Mesothelial cell of epicardium (in vitro differentiated cells): ENCODE measurements around the gene BUD23. TPM values are rescaled to one million over a fixed set of nuclear protein-coding genes. Genes with fewer than 3 reads are reported as not detected.
"Not testable (repeated sequence)": the region's sequence is repeated elsewhere in the genome, so short reads cannot be mapped to it uniquely, and the experiment has no call there.

Experiments used
- DNase-seq, 2 experiments: peaks; one replicate each; pipeline ENCODE4 v3.0.0; 2021; ENCODE audit warnings: low spot score in 2 of 2; ENCODE audit not compliant: unreplicated experiment in 2 of 2
- H3K27ac Mint-ChIP-seq: 2 replicates; pipeline ENCODE4 v1.8.0; 2021; ENCODE audit warnings: mixed read lengths
- H3K27me3 Mint-ChIP-seq: 2 replicates; pipeline ENCODE4 v1.8.0; 2021; ENCODE audit warnings: low read depth, mixed read lengths
- H3K36me3 Mint-ChIP-seq: 2 replicates; pipeline ENCODE4 v1.8.0; 2021; ENCODE audit warnings: mixed read lengths
- H3K4me1 Mint-ChIP-seq: 2 replicates; pipeline ENCODE4 v1.8.0; 2021; ENCODE audit warnings: mixed read lengths
- H3K4me3 Mint-ChIP-seq: 2 replicates; pipeline ENCODE4 v1.8.0; 2021; ENCODE audit warnings: mild to moderate bottlenecking, moderate library complexity, mixed read lengths
- H3K9me3 Mint-ChIP-seq: 2 replicates; pipeline ENCODE4 v1.8.0; 2021; ENCODE audit warnings: mixed read lengths
- CTCF ChIP-seq: fragments of 200-600 bp; sonication (generic); IDR thresholded peaks from one replicate; pipeline ENCODE4 v1.5.0; 2021; ENCODE audit warnings: antibody characterized with exemption; ENCODE audit not compliant: unreplicated experiment
- total RNA-seq: library from RNA; stranded (reverse); gene quantifications from 3 replicates; pipeline ENCODE4 v1.2.1, GENCODE V29; 2021

The BUD23 gene
- total RNA-seq, 1 donor from 2014 or later = 69.1 TPM

- H3K27me3 Mint-ChIP-seq = no peaks in the 10 kb centered on the region
- peaks cover 4% of the 10 kb centered on the region for H3K36me3 Mint-ChIP-seq
- TF ChIP-seq CTCF = no peak
- H3K4me1 Mint-ChIP-seq = peaks cover 3% of the 10 kb centered on the region
- H3K4me3 Mint-ChIP-seq = no peak overlapping the region
- no peak for DNase-seq
- no peaks in the 10 kb centered on the region for H3K9me3 Mint-ChIP-seq
- H3K27ac Mint-ChIP-seq = no peak overlapping the region
Measured at GRCh38 chr7:73707045-73707631, 23.7 kb downstream of the BUD23 start.

DNA sequence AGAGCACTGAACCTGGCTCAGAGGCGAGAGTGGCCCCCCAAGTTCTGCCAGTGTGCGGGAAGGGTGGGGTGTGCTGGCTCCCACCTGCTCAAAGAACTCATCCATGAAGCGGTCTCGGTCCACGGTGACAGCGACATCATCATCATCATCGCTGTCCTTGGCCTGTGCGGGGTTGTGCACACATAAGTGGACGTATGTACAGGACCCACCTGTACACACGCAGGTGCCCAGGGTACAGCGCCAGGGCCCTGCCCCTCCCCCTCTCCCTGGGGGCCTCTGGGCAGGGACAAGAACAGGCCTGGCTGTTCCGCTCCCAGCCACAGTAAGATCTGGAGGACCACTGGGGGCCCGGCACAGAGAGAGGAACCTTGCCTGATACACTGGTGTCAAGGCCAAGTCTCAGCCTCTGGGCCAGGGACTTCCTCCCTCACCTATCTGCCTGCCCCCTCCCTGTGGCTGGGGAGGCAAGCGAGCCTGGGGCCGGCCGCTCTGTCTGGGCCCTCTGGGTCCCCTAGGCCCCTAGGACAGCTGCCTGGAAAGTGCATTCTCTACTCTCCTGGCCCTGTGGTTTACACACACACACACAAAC lies 25.7 kb downstream of the BUD23 start:
- Mint-ChIP-seq H3K27me3 (no peaks in the 10 kb centered on the region), H3K27ac (no peak overlapping the region), H3K4me1 (peaks cover 3% of the 10 kb centered on the region), H3K4me3 (no peak overlapping the region), H3K36me3 (peaks cover 4% of the 10 kb centered on the region), H3K9me3 (no peaks in the 10 kb centered on the region)
- no peak for TF ChIP-seq CTCF
- DNase-seq = no peak

- Mint-ChIP-seq H3K36me3 (peaks cover 4% of the 10 kb centered on the region), H3K27ac (no peak overlapping the region), H3K4me1 (peaks cover 19% of the 10 kb centered on the region), H3K27me3 (no peaks in the 10 kb centered on the region), H3K9me3 (no peaks in the 10 kb centered on the region), H3K4me3 (no peak overlapping the region)
- TF ChIP-seq CTCF = no peak
- no peak for DNase-seq
Measured at GRCh38 chr7:73712773-73713172, 29.4 kb downstream of the BUD23 start.

- H3K4me1 Mint-ChIP-seq = peaks cover 23% of the 10 kb centered on the region
- H3K9me3 Mint-ChIP-seq, H3K4me3 Mint-ChIP-seq, H3K27ac Mint-ChIP-seq, DNase-seq, H3K36me3 Mint-ChIP-seq, H3K27me3 Mint-ChIP-seq: not testable (repeated sequence)
Measured at GRCh38 chr7:73713319-73713718, 29.9 kb downstream of the BUD23 start.

- H3K27me3 Mint-ChIP-seq = peaks cover 2% of the 10 kb centered on the region
- no peaks in the 10 kb centered on the region for H3K9me3 Mint-ChIP-seq
- no peak for TF ChIP-seq CTCF
- peak overlapping the region; percentile 62 for H3K27ac Mint-ChIP-seq
- H3K4me3 Mint-ChIP-seq = peak overlapping the region; percentile 13
- H3K36me3 Mint-ChIP-seq = peaks cover 4% of the 10 kb centered on the region
- peak in 1 of 2 experiments; percentile 46 for DNase-seq
- peaks cover 26% of the 10 kb centered on the region for H3K4me1 Mint-ChIP-seq
Measured at GRCh38 chr7:73715648-73716317, 32.4 kb downstream of the BUD23 start.

DNA sequence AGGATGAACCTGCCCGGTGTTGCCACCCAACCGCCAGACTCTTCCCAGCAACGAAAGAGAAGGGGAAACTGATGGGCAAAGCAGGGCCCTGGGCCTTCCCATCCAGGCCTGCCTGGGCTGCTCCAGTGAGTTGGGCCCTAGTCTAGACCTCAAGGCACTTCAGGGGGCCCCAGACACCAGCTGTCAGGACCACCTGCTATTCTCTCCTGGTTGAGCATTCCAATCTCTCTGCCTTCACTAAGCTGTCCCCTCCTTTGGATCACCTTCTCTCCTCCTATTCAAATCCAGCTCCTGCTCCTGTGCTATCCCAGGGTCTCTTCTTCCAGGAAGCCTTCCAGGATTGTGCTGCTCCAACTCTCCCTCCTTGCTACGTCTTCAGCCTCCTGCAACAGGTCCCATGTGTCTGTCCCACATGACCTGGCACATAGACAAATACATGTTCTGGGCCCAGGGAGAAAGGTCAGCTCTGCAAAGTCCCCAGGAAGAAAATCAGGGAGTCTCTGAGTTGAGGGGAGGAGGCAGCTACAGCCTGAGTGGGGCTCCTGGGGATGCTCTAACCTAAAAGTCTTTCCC lies 33.0 kb downstream of the BUD23 start:
- TF ChIP-seq CTCF = no peak
- Mint-ChIP-seq H3K27me3 (peaks cover 4% of the 10 kb centered on the region), H3K27ac (peak overlapping the region; percentile 62), H3K9me3 (no peaks in the 10 kb centered on the region), H3K4me3 (no peak overlapping the region), H3K36me3 (peaks cover 4% of the 10 kb centered on the region), H3K4me1 (peaks cover 26% of the 10 kb centered on the region)
- DNase-seq = no peak
